HG03575 (cell line): ENCODE measurements around the gene PLA2G4E.
A peak's percentile ranks its signal among the peaks of the same experiment; 100 is the strongest.

Source experiments
- ATAC-seq: cut with Tn5 transposase; IDR thresholded peaks from one replicate; pipeline ENCODE4 v1.9.1; 2021; ENCODE audit not compliant: unreplicated experiment, insufficient number of reproducible peaks, low FRiP score; ENCODE audit errors: extremely low read depth

Gene PLA2G4E

GRCh38 chr15:41983621-41984571, 36.9 kb downstream of the PLA2G4E start:
- no peak for ATAC-seq

GRCh38 chr15:41983221-41983620, 37.6 kb downstream of the PLA2G4E start:
- ATAC-seq, result no peak

GRCh38 chr15:41982133-41982930, 38.5 kb downstream of the PLA2G4E start:
- no peak for ATAC-seq

GRCh38 chr15:41981371-41982132, 39.3 kb downstream of the PLA2G4E start:
- ATAC-seq, result no peak

- ATAC-seq, result no peak
Observed at GRCh38 chr15:41980654-41981323, 40.1 kb downstream of the PLA2G4E start.

- no peak for ATAC-seq
Observed at GRCh38 chr15:41979493-41980266, 41.2 kb downstream of the PLA2G4E start.

- no peak for ATAC-seq
Observed at GRCh38 chr15:41978534-41978933, 42.3 kb downstream of the PLA2G4E start.

GRCh38 chr15:41977757-41978383, 43.0 kb downstream of the PLA2G4E start:
- ATAC-seq, result no peak

GRCh38 chr15:41975669-41976068, 45.2 kb downstream of the PLA2G4E start:
- ATAC-seq, result no peak

- no peak for ATAC-seq
Observed at GRCh38 chr15:41974041-41974440, 46.8 kb downstream of the PLA2G4E start.

GRCh38 chr15:41972253-41973242, 48.3 kb downstream of the PLA2G4E start, which contains the start of gene EHD4:
Gene EHD4 (minus strand): TSS chr15:41972557. CDS start chr15:41972494, 63 bp downstream.
- peak; percentile 56 for ATAC-seq

- no peak for ATAC-seq
Observed at GRCh38 chr15:41971895-41972252, 49.0 kb downstream of the PLA2G4E start.

GRCh38 chr15:41971089-41971894, 49.5 kb downstream of the PLA2G4E start:
- ATAC-seq, result peak; percentile 31

GRCh38 chr15:41970456-41970855, 50.4 kb downstream of the PLA2G4E start:
- ATAC-seq, result no peak

GRCh38 chr15:41969851-41970431, 50.9 kb downstream of the PLA2G4E start:
- no peak for ATAC-seq
